SK-N-SH treated with all-trans-retinoic acid at 6 μM for 48 hours (cell line): ENCODE measurements around the gene SLC28A1.

Experiments used
- ATAC-seq: fragments of 200-7000 bp; cut with Tn5 transposase; 3 replicates; pipeline ENCODE4 v1.9.1; 2020; ENCODE audit warnings: mild to moderate bottlenecking, moderate library complexity
- ARNTL ChIP-seq: fragments of 450-650 bp; formaldehyde crosslinking; IDR thresholded peaks from 2 replicates; pipeline ENCODE4 v1.5.0; 2020; ENCODE audit warnings: low read depth, mild to moderate bottlenecking, moderate library complexity, borderline replicate concordance
- BACH2 ChIP-seq: fragments of 250-450 bp; sonication (Bioruptor Pico); IDR thresholded peaks from 2 replicates; pipeline ENCODE4 v1.9.0; 2021; ENCODE audit warnings: mild to moderate bottlenecking, borderline replicate concordance
- ESRRG ChIP-seq: fragments of 250-450 bp; sonication (Bioruptor Pico); IDR thresholded peaks from 2 replicates; pipeline ENCODE4 v1.6.1; 2021; ENCODE audit warnings: mild to moderate bottlenecking
- GLIS3 ChIP-seq: fragments of 250-450 bp; sonication (Bioruptor Pico); IDR thresholded peaks from 2 replicates; pipeline ENCODE4 v1.5.0; 2020; ENCODE audit warnings: mild to moderate bottlenecking, moderate library complexity
- OSR1 ChIP-seq: fragments of 250-450 bp; sonication (Bioruptor Pico); IDR thresholded peaks from 2 replicates; pipeline ENCODE4 v1.8.0; 2022; ENCODE audit warnings: moderate library complexity, mild to moderate bottlenecking, inconsistent platforms
- PPARA ChIP-seq: fragments of 250-450 bp; sonication (Bioruptor Pico); IDR thresholded peaks from 2 replicates; pipeline ENCODE4 v1.5.0; 2020; ENCODE audit warnings: mild to moderate bottlenecking, borderline replicate concordance
- RARB ChIP-seq: fragments of 250-450 bp; sonication (Bioruptor Pico); IDR thresholded peaks from 2 replicates; pipeline ENCODE4 v1.8.0; 2021; ENCODE audit warnings: mild to moderate bottlenecking, moderate library complexity
- SNAI2 ChIP-seq: fragments of 250-450 bp; sonication (Bioruptor Pico); IDR thresholded peaks from 2 replicates; pipeline ENCODE4 v1.5.0; 2020; ENCODE audit warnings: mild to moderate bottlenecking, moderate library complexity
- TCF4 ChIP-seq: fragments of 250-450 bp; sonication (Bioruptor Pico); IDR thresholded peaks from 2 replicates; pipeline ENCODE4 v1.8.0; 2021; ENCODE audit warnings: mild to moderate bottlenecking, moderate library complexity, borderline replicate concordance
- TOX ChIP-seq: fragments of 250-450 bp; sonication (Bioruptor Pico); IDR thresholded peaks from 2 replicates; pipeline ENCODE4 v1.8.0; 2021; ENCODE audit warnings: mild to moderate bottlenecking, moderate library complexity, borderline replicate concordance
- ZC3H10 ChIP-seq: fragments of 250-450 bp; sonication (Bioruptor Pico); IDR thresholded peaks from 2 replicates; pipeline ENCODE4 v1.5.1; 2021; ENCODE audit warnings: mild to moderate bottlenecking, moderate library complexity
- ZFP3 ChIP-seq: fragments of 250-450 bp; sonication (Bioruptor Pico); IDR thresholded peaks from 2 replicates; pipeline ENCODE4 v1.5.0; 2020; ENCODE audit warnings: mild to moderate bottlenecking, moderate library complexity
- ZFP30 ChIP-seq: fragments of 450-650 bp; formaldehyde crosslinking; IDR thresholded peaks from 2 replicates; pipeline ENCODE4 v1.5.0; 2022; ENCODE audit warnings: mild to moderate bottlenecking, moderate library complexity
- ZNF565 ChIP-seq: fragments of 450-650 bp; formaldehyde crosslinking; conservative IDR thresholded peaks from 2 replicates; pipeline ENCODE4 v1.5.0; 2020; ENCODE audit warnings: low read depth, mild to moderate bottlenecking, moderate library complexity
- ZNF70 ChIP-seq: fragments of 450-650 bp; formaldehyde crosslinking; IDR thresholded peaks from 2 replicates; pipeline ENCODE4 v1.5.0; 2020; ENCODE audit warnings: mild to moderate bottlenecking, moderate library complexity
- ZNF8 ChIP-seq: fragments of 450-650 bp; formaldehyde crosslinking; IDR thresholded peaks from 2 replicates; pipeline ENCODE4 v1.5.0; 2020; ENCODE audit warnings: mild to moderate bottlenecking, moderate library complexity
- TF ChIP-seq, protein P1 (sequence below): fragments of 250-450 bp; sonication (Bioruptor Pico); IDR thresholded peaks from 2 replicates; pipeline ENCODE4 v1.8.0; 2021; ENCODE audit warnings: low read depth, mild to moderate bottlenecking, moderate library complexity, borderline replicate concordance
- TF ChIP-seq, protein P2 (sequence below): fragments of 250-450 bp; sonication (Bioruptor Pico); IDR thresholded peaks from 2 replicates; pipeline ENCODE4 v1.5.0; 2020; ENCODE audit warnings: mild to moderate bottlenecking, moderate library complexity
- TF ChIP-seq, protein P3 (sequence below): fragments of 250-450 bp; sonication (Bioruptor Pico); IDR thresholded peaks from 2 replicates; pipeline ENCODE4 v1.5.1; 2021; ENCODE audit warnings: mild to moderate bottlenecking, moderate library complexity
- TF ChIP-seq, protein P4 (sequence below): fragments of 250-450 bp; sonication (Bioruptor Pico); IDR thresholded peaks from 2 replicates; pipeline ENCODE4 v1.8.0; 2020; ENCODE audit warnings: mild to moderate bottlenecking, moderate library complexity, borderline replicate concordance

The SLC28A1 gene

DNA sequence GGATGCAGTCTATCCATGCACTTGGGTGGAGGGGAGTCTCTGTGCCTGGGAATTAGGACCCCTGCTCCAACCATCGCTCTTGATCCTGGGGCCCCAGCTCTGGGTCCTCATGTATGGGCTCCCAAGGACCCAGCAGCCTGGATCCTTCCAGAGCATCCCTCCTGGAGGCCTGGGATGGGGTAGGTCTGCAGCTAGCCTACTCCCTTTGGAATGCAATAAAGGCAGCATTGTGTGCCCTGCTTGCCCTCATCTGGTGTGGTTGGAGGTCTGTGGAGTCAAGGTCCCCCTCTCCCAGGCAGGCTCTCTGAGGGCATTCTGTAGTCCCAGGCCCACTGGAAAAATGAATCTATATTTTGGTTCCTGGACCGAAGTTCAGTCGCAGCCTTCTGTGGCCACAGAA lies 15.0 kb upstream of the SLC28A1 start:
- no peak for ATAC-seq
- TF ChIP-seq ZNF565 (CRISPR knock-in tag) = no peak
- TF ChIP-seq ZFP3 = no peak
- TF ChIP-seq PPARA (CRISPR knock-in tag) = no peak
- TF ChIP-seq, all 23 proteins: peak for 0

DNA sequence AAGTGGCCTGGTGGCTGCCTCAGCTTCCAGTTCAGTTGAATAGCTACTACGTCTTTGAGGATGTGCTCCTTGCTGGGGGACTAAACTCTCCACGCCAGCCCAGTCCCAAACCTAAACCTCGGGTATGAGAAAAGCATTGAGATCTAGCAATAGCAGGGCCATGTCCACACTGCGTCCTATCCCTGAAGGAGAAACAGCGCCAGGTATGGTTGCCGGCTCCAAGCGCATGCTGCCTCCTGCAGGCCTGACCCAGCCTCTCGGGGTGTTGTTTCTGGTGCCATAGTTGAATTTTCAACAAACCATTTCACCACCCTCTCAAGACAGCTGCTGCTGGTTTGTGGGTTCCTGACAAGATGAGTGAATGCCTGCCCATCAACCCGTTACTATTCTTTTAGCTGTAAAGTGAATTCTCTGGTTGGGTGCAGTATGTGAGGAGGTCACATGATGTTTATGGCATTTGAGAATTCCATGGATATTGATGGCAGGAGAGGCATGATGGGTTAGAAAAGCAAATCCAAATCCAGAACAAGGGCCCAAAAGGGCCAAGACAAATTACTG lies 13.0 kb upstream of the SLC28A1 start:
- no peak for ATAC-seq
- no peak for TF ChIP-seq ZNF8
- no peak for TF ChIP-seq ZNF565 (CRISPR knock-in tag)
- no peak for TF ChIP-seq PPARA (CRISPR knock-in tag)
- no peak for TF ChIP-seq ZC3H10 (CRISPR knock-in tag)
- TF ChIP-seq, protein P1, sequence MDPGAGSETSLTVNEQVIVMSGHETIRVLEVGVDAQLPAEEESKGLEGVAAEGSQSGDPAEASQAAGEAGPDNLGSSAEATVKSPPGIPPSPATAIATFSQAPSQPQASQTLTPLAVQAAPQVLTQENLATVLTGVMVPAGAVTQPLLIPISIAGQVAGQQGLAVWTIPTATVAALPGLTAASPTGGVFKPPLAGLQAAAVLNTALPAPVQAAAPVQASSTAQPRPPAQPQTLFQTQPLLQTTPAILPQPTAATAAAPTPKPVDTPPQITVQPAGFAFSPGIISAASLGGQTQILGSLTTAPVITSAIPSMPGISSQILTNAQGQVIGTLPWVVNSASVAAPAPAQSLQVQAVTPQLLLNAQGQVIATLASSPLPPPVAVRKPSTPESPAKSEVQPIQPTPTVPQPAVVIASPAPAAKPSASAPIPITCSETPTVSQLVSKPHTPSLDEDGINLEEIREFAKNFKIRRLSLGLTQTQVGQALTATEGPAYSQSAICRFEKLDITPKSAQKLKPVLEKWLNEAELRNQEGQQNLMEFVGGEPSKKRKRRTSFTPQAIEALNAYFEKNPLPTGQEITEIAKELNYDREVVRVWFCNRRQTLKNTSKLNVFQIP (CRISPR knock-in tag) = no peak
- TF ChIP-seq ESRRG (CRISPR knock-in tag) = no peak
- TF ChIP-seq BACH2 = no peak
- no peak for TF ChIP-seq ZFP30 (CRISPR knock-in tag)
- TF ChIP-seq RARB = no peak
- TF ChIP-seq, protein P2, sequence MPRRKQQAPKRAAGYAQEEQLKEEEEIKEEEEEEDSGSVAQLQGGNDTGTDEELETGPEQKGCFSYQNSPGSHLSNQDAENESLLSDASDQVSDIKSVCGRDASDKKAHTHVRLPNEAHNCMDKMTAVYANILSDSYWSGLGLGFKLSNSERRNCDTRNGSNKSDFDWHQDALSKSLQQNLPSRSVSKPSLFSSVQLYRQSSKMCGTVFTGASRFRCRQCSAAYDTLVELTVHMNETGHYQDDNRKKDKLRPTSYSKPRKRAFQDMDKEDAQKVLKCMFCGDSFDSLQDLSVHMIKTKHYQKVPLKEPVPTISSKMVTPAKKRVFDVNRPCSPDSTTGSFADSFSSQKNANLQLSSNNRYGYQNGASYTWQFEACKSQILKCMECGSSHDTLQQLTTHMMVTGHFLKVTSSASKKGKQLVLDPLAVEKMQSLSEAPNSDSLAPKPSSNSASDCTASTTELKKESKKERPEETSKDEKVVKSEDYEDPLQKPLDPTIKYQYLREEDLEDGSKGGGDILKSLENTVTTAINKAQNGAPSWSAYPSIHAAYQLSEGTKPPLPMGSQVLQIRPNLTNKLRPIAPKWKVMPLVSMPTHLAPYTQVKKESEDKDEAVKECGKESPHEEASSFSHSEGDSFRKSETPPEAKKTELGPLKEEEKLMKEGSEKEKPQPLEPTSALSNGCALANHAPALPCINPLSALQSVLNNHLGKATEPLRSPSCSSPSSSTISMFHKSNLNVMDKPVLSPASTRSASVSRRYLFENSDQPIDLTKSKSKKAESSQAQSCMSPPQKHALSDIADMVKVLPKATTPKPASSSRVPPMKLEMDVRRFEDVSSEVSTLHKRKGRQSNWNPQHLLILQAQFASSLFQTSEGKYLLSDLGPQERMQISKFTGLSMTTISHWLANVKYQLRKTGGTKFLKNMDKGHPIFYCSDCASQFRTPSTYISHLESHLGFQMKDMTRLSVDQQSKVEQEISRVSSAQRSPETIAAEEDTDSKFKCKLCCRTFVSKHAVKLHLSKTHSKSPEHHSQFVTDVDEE (CRISPR knock-in tag) = no peak
- TF ChIP-seq, protein P3, sequence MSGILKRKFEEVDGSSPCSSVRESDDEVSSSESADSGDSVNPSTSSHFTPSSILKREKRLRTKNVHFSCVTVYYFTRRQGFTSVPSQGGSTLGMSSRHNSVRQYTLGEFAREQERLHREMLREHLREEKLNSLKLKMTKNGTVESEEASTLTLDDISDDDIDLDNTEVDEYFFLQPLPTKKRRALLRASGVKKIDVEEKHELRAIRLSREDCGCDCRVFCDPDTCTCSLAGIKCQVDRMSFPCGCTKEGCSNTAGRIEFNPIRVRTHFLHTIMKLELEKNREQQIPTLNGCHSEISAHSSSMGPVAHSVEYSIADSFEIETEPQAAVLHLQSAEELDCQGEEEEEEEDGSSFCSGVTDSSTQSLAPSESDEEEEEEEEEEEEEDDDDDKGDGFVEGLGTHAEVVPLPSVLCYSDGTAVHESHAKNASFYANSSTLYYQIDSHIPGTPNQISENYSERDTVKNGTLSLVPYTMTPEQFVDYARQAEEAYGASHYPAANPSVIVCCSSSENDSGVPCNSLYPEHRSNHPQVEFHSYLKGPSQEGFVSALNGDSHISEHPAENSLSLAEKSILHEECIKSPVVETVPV (CRISPR knock-in tag) = no peak
- TF ChIP-seq TOX = no peak

DNA sequence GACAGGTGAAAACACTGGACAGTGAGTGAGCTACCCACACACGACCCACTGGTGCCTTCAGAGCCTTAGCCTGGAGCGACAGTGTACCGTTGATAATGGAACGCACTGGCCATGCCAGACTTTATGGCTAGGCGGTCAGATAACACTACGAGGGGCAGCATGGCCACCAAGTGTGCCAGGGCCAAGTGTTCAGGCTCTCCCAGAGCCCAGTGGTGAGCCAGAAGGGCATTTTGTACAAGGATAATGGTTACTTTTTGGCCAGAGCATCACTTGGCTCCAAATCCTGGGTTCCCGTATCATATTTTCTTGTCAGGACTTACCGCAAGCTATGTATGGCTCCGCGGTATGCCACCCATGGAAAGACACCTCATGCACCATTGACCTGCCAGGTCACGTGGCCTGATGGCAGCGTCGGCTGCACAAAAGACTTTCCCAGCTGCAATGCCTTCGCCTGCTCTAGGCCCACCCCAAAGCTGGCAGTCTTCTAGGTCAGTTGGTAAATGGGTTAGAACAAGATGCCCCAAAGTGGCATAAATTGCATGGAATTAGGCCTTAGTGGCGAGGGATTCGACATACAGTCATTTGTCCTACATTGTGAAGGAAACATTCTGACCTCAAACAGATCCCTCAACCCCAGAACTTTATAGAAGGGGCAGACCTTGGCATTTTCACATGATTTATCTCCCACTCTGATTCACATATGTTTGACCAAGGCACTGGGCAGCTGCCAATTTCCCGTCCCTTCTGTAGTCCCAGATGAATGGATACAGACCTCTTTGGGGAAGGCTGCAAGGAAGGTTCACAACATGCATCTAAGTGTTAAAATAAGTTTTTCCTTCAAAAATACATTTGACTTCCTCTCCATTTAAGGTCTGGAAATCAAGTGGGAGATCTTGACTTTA lies 12.2 kb upstream of the SLC28A1 start:
- no peak for TF ChIP-seq ZFP3
- TF ChIP-seq TCF4 (CRISPR knock-in tag) = no peak
- TF ChIP-seq, protein P4, sequence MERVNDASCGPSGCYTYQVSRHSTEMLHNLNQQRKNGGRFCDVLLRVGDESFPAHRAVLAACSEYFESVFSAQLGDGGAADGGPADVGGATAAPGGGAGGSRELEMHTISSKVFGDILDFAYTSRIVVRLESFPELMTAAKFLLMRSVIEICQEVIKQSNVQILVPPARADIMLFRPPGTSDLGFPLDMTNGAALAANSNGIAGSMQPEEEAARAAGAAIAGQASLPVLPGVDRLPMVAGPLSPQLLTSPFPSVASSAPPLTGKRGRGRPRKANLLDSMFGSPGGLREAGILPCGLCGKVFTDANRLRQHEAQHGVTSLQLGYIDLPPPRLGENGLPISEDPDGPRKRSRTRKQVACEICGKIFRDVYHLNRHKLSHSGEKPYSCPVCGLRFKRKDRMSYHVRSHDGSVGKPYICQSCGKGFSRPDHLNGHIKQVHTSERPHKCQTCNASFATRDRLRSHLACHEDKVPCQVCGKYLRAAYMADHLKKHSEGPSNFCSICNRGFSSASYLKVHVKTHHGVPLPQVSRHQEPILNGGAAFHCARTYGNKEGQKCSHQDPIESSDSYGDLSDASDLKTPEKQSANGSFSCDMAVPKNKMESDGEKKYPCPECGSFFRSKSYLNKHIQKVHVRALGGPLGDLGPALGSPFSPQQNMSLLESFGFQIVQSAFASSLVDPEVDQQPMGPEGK (CRISPR knock-in tag) = no peak
- no peak for TF ChIP-seq GLIS3 (CRISPR knock-in tag)
- TF ChIP-seq OSR1 (CRISPR knock-in tag) = no peak
- no peak; the same call in 2 of the 3 replicates for ATAC-seq

DNA sequence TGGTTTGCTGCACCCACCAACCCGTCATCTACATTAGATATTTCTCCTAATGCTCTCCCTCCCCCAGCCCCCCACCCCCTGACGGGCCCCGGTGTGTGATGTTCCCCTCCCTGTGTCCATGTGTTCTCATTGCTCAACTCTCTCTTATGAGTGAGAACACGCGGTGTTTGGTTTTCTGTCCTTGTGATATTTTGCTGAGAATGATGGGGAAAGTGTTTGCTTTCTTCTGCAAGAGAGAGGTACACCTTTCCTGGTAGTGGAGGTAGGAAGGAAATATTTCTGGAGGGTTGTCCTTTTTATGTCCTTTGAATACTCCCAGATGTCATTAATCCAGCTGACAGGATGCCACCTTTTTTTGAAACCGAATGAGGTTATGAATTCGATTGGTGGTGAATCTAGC lies 10.5 kb upstream of the SLC28A1 start:
- no peak for ATAC-seq
- TF ChIP-seq ZNF70 (CRISPR knock-in tag) (no peak), TOX (no peak), TCF4 (CRISPR knock-in tag) (no peak), SNAI2 (CRISPR knock-in tag) (no peak), ARNTL (CRISPR knock-in tag) (no peak), GLIS3 (CRISPR knock-in tag) (no peak), ZNF8 (no peak), OSR1 (CRISPR knock-in tag) (no peak)
- TF ChIP-seq, protein P4 (CRISPR knock-in tag) = no peak
- TF ChIP-seq, protein P2 (CRISPR knock-in tag) = no peak
- TF ChIP-seq, protein P3 (CRISPR knock-in tag) = no peak
